ENCODE results near the gene ARHGAP10.
"Not testable (repeated sequence)": the region's sequence is repeated elsewhere in the genome, so short reads cannot be mapped to it uniquely, and the experiment has no call there.

The ARHGAP10 gene

DNA sequence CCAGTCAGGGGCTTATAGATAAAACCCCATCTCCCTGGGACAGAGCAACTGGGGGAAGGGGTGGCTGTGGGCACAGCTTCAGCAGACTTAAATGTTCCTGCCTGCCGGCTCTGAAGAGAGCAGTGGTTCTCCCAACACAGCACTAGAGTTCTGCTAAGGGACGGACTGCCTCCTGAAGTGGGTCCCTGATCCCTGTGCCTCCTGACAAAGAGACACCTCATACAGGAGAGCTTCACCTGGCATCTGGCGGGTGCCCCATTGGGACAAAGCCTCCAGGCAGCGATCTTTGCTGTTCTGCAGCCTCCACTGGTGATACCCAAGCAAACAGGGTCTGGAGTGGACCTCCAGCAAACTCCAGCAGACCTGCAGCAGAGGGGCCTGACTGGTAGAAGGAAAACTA lies 351.2 kb downstream of the ARHGAP10 start:
- not testable (repeated sequence) for H3K4me3 ChIP-seq (ENCODE audit: low read length); H3K9ac ChIP-seq (ENCODE audit: low read length); H3K9me3 ChIP-seq (ENCODE audit: control insufficient read depth, low read length); H3K36me3 ChIP-seq (ENCODE audit: control insufficient read depth, insufficient read depth, low read length); H3K4me1 ChIP-seq (ENCODE audit: control insufficient read depth, insufficient read depth, low read length); H3K27me3 ChIP-seq (ENCODE audit: control insufficient read depth, insufficient read depth, low read length)

DNA sequence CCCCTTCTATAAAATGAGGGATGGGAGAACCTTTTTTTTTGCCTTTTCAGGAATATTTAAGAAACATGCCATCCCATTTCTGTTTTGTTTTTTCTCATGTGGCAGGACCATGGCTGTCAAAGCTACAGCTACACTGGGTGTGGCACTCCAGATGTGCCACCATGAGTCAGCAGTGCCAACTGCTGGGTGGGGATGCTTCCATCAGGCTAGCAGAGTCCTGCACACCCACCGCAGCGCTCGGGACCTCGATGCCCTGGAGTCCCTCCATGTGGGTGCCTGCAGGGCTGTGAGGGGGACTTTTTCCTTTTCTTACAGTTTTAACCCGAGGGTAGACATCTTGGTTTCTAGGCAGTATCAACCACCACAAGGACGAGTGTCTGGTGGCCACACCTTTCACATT lies 357.7 kb downstream of the ARHGAP10 start:
- Histone ChIP-seq H3K9me3 (ENCODE audit: control insufficient read depth, low read length) (no peaks in the 10 kb centered on the region), H3K36me3 (ENCODE audit: control insufficient read depth, insufficient read depth, low read length) (no peaks in the 10 kb centered on the region), H3K4me3 (ENCODE audit: low read length) (no peak overlapping the region), H3K27me3 (ENCODE audit: control insufficient read depth, insufficient read depth, low read length) (no peaks in the 10 kb centered on the region), H3K9ac (ENCODE audit: low read length) (no peak overlapping the region), H3K4me1 (ENCODE audit: control insufficient read depth, insufficient read depth, low read length) (no peaks in the 10 kb centered on the region)

DNA sequence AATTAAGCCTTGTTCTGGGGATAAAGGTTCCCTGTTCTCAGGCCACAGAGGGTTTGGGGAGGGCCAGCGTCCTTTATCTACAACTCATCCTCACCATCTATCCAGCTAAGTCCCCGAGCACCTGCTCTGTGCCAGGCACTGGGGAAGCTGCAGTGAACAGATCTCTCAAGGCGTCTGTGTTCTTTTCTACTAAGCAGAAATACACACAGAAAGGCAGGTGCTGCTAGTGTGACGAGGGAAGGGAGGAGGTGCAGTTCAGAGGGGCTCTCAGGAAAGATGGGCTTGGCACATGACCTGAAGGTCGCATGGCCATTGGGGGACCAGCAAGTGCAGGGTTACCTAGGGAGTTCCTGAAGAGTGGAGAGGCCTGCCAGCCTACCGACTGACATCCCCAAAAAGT lies 358.1 kb downstream of the ARHGAP10 start:
- no peaks in the 10 kb centered on the region for H3K27me3 ChIP-seq (ENCODE audit: control insufficient read depth, insufficient read depth, low read length)
- H3K36me3 ChIP-seq (ENCODE audit: control insufficient read depth, insufficient read depth, low read length): no peaks in the 10 kb centered on the region
- H3K4me3 ChIP-seq (ENCODE audit: low read length): no peak overlapping the region
- H3K4me1 ChIP-seq (ENCODE audit: control insufficient read depth, insufficient read depth, low read length): no peaks in the 10 kb centered on the region
- no peak overlapping the region for H3K9ac ChIP-seq (ENCODE audit: low read length)
- no peaks in the 10 kb centered on the region for H3K9me3 ChIP-seq (ENCODE audit: control insufficient read depth, low read length)

DNA sequence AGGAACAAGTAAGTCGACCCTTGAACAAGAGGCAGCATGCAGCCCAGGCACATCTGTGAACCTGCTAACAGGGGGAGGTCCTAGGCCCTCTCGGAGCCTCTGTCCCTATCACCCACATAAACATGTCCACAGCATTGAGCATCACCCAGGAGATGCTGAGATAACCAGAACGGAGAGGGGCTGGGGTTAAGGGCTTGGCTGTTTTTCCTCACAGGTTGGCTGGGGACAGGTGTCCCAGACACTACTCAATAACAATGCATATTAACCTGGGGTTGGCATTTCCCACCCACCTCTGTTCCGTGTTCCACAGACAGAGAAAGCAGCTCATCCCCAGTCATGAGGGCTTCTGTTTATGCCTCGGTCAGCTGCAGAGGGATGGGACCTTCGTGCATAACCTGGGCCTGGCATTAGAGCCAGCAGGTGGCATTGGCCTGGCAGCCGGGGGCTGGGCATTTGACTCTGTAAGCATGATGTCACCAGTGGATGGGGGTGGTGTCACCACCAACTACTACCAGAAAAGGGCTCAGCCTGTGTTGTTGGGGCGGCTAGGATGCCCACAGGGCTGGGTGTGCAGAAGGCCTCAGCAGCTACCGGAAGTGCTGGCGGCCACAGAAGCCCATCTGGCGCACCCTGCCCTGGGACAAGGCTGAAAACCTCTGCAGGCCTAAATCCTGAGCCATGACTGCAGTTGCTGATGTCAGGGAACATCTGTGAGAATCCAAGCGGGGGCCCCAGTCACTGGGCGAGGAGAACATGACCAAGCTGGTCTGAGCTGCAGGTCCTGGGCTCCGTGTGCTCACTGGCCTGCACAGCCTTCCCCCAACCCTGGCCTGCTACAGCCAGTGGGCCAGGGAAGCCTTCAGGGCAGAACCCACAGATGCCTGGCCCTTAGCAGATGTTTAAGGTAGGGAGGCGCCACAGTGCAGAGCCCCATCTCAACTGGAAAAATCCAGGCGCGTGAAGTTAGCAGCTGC lies 358.9 kb downstream of the ARHGAP10 start:
- no peaks in the 10 kb centered on the region for H3K27me3 ChIP-seq (ENCODE audit: control insufficient read depth, insufficient read depth, low read length)
- no peaks in the 10 kb centered on the region for H3K4me1 ChIP-seq (ENCODE audit: control insufficient read depth, insufficient read depth, low read length)
- H3K9me3 ChIP-seq (ENCODE audit: control insufficient read depth, low read length): no peaks in the 10 kb centered on the region
- no peaks in the 10 kb centered on the region for H3K36me3 ChIP-seq (ENCODE audit: control insufficient read depth, insufficient read depth, low read length)
- H3K4me3 ChIP-seq (ENCODE audit: low read length): no peak overlapping the region
- no peak overlapping the region for H3K9ac ChIP-seq (ENCODE audit: low read length)

DNA sequence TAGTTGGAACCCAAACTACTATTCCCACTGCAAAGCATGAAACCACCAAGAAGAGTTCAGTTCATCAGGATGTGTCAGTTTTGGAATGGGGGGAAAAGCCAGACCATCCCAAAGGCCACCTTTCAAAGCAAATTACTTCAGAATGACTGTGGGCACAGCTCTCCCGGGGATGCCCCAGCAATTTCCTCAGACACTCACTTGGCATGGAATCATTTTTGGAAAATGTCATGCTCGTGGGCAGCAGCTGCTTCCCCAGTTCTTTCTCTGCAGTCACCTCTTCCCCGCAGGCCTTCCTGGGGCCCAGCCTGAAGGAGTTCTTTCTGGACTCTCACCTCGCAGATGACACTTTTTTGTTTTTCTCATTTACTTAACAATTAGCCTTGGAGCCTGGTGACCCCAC lies 360.0 kb downstream of the ARHGAP10 start:
- no peaks in the 10 kb centered on the region for H3K27me3 ChIP-seq (ENCODE audit: control insufficient read depth, insufficient read depth, low read length)
- no peak overlapping the region for H3K9ac ChIP-seq (ENCODE audit: low read length)
- H3K4me3 ChIP-seq (ENCODE audit: low read length): no peak overlapping the region
- no peaks in the 10 kb centered on the region for H3K4me1 ChIP-seq (ENCODE audit: control insufficient read depth, insufficient read depth, low read length)
- no peaks in the 10 kb centered on the region for H3K9me3 ChIP-seq (ENCODE audit: control insufficient read depth, low read length)
- no peaks in the 10 kb centered on the region for H3K36me3 ChIP-seq (ENCODE audit: control insufficient read depth, insufficient read depth, low read length)

DNA sequence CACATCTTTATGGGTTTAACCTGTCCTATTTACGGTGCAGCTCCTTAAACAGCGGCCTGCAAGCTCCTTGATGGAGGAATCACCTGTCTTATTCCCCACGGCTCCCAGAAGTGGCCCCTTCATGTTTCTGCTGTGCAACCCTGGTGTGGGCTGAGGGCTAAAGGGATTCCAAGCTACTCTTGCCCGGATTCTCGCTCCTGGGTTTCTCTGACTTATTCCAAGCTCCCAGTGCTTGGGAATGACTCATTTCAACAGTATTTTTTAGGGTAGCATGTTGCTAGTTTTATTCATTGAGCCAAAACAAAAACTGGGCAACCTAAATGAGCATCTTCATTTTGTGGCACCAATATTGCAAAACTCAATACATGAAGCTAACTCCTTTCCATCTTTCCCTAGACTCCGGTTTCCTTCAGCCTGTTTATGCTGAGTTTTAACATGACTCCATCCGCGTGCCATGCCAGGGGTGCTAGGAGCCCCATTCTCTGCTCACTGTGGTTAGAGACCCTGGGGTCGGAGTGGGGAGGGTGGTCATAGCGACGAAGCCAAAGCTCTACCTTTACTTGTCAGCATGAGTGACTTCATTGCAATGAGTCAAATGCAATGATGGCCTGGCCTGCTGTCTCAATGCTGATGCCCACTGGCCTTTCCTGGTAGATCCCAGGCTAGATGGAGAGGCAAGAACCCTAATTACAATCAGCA lies 360.6 kb downstream of the ARHGAP10 start:
- no peaks in the 10 kb centered on the region for H3K9me3 ChIP-seq (ENCODE audit: control insufficient read depth, low read length)
- no peaks in the 10 kb centered on the region for H3K36me3 ChIP-seq (ENCODE audit: control insufficient read depth, insufficient read depth, low read length)
- no peaks in the 10 kb centered on the region for H3K27me3 ChIP-seq (ENCODE audit: control insufficient read depth, insufficient read depth, low read length)
- H3K4me1 ChIP-seq (ENCODE audit: control insufficient read depth, insufficient read depth, low read length): no peaks in the 10 kb centered on the region
- H3K4me3 ChIP-seq (ENCODE audit: low read length): no peak overlapping the region
- H3K9ac ChIP-seq (ENCODE audit: low read length): no peak overlapping the region

DNA sequence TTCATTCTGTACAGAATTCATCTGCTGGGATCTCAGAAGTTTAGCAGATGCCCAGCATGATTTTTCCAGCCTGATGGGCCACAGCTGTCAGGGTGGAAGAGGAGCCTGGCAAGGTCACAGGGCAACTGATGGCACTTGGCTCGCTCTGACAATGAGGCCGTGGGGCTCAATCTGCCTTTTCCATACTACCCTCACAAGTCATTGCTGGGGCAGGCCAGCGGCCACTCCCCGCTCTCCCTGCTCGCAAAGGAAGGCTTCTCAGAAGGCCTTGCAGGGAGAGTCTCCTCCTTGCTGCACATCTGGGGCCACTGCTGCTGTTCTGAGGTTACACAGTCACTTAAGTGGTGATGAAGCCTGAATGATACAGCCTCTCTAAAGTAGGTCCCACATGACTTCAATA lies 361.2 kb downstream of the ARHGAP10 start:
- H3K9ac ChIP-seq (ENCODE audit: low read length): no peak overlapping the region
- no peaks in the 10 kb centered on the region for H3K9me3 ChIP-seq (ENCODE audit: control insufficient read depth, low read length)
- no peaks in the 10 kb centered on the region for H3K4me1 ChIP-seq (ENCODE audit: control insufficient read depth, insufficient read depth, low read length)
- no peak overlapping the region for H3K4me3 ChIP-seq (ENCODE audit: low read length)
- H3K27me3 ChIP-seq (ENCODE audit: control insufficient read depth, insufficient read depth, low read length): no peaks in the 10 kb centered on the region
- H3K36me3 ChIP-seq (ENCODE audit: control insufficient read depth, insufficient read depth, low read length): peaks cover under 1% of the 10 kb centered on the region

DNA sequence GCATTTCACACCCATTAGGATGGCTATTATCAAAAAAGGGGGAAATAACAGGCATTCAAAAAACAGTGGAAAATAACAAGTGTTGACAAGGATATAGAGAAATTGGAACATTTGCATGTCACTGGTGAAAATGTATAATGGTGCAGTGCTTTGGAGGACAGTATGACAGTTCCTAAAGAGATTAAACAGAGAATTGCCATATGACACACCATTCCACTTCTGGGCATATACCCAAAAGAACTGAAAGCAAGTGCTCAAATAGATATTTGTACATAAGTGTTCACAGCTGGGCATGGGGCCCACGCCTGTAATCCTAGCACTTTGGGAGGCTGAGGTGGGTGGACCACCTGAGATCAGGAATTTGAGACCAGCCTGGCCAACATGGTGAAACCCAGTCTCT lies 362.3 kb downstream of the ARHGAP10 start:
- H3K9me3 ChIP-seq (ENCODE audit: control insufficient read depth, low read length): no peaks in the 10 kb centered on the region

DNA sequence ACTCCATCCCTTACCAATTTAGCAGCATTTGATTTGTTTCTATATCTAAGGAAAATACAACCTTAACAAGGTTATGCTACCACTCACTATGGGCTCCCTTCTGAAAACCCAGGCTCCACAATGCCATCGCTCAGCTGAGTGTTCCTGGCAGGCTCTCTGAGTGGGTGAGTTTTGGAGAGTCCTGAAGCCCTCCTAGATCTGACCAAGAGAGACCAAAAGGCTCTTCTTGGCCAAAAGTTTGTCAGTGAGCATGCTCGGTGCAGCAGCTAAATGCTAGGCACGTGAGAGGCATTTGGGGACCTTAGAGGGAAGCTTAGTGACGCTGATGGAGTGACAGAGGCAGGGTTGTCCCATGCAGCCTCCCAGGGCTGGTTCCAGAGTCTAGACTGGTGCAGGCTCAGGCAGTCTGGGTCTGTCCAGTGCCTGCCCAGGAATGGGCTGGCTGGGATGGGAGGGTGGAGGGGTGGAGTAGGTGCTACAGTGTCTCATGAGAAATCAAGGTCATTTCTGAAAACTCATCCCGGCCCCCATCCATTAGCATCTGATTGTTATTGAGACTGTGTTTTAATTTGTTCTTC lies 363.5 kb downstream of the ARHGAP10 start:
- Histone ChIP-seq H3K9ac (ENCODE audit: low read length) (no peak overlapping the region), H3K4me3 (ENCODE audit: low read length) (no peak overlapping the region), H3K9me3 (ENCODE audit: control insufficient read depth, low read length) (no peaks in the 10 kb centered on the region), H3K36me3 (ENCODE audit: control insufficient read depth, insufficient read depth, low read length) (peaks cover 3% of the 10 kb centered on the region), H3K27me3 (ENCODE audit: control insufficient read depth, insufficient read depth, low read length) (no peaks in the 10 kb centered on the region), H3K4me1 (ENCODE audit: control insufficient read depth, insufficient read depth, low read length) (no peaks in the 10 kb centered on the region)

More for the DNA sequence above, 362.3 kb downstream of the ARHGAP10 start:
- Histone ChIP-seq H3K4me1 (ENCODE audit: control insufficient read depth, insufficient read depth, low read length) (no peaks in the 10 kb centered on the region), H3K9ac (ENCODE audit: low read length) (no peak overlapping the region), H3K27me3 (ENCODE audit: control insufficient read depth, insufficient read depth, low read length) (no peaks in the 10 kb centered on the region), H3K4me3 (ENCODE audit: low read length) (no peak overlapping the region), H3K36me3 (ENCODE audit: control insufficient read depth, insufficient read depth, low read length) (peaks cover 3% of the 10 kb centered on the region)

DNA sequence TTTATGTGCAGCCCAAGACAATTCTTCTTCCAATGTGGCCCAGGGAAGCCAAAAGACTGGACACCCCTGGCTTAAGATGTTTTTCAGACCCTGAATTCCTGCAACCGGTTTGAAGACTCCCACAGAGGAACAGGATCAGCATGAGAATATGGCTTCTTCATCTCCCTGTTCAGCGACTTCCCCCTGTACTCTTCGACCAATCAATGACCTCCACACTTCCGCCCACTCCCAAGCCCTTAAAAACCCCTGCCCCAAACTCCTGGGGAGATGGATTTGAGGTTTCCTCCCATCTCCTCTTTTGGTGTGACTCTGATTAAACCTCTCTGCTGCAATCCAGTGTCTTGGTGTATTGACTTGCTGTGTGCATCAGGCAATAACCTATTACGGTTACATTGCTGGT lies 365.9 kb downstream of the ARHGAP10 start:
- Histone ChIP-seq H3K27me3 (ENCODE audit: control insufficient read depth, insufficient read depth, low read length) (no peaks in the 10 kb centered on the region), H3K9me3 (ENCODE audit: control insufficient read depth, low read length) (no peaks in the 10 kb centered on the region), H3K9ac (ENCODE audit: low read length) (no peak overlapping the region), H3K36me3 (ENCODE audit: control insufficient read depth, insufficient read depth, low read length) (peaks cover 3% of the 10 kb centered on the region), H3K4me1 (ENCODE audit: control insufficient read depth, insufficient read depth, low read length) (no peaks in the 10 kb centered on the region), H3K4me3 (ENCODE audit: low read length) (no peak overlapping the region)

DNA sequence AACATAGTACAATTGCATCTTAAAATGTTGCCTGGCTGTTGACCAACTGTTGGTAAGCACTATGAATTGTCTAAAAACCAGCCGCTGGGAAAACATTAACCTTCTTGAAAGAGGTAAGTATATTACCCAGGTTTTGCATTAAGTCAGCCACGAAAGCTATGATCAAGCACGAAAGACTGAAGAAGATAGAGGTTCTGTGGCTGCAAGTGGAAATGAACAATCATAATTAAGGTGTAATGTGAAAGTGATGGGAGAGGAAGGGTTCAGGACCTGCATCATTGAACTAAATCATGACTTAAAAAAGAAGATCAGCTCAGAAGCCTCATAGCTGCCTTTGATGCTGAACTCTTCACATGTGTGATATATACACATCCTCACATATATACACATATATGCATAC lies 369.3 kb downstream of the ARHGAP10 start:
- Histone ChIP-seq H3K4me1 (ENCODE audit: control insufficient read depth, insufficient read depth, low read length) (no peaks in the 10 kb centered on the region), H3K9ac (ENCODE audit: low read length) (no peak overlapping the region), H3K9me3 (ENCODE audit: control insufficient read depth, low read length) (no peaks in the 10 kb centered on the region), H3K36me3 (ENCODE audit: control insufficient read depth, insufficient read depth, low read length) (peaks cover 3% of the 10 kb centered on the region), H3K27me3 (ENCODE audit: control insufficient read depth, insufficient read depth, low read length) (no peaks in the 10 kb centered on the region), H3K4me3 (ENCODE audit: low read length) (no peak overlapping the region)

DNA sequence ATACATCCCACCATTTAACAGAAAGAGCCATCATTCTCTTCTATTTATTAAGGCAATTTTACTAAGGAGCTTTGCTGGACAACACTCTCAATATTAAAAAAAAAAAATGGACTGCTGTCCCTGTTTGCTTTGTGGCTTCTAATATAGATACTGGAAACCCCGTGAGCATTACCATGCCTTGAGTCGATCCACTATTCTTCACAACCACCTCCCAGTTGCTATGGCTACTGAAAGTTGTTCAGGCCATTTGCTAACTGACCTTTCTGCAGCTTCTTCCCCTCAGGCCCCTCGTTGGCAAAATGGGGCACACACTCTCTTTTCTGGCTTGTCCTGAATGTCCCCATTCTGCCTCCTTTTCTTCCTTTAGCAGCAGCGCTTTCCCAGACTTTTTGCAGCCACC lies 369.9 kb downstream of the ARHGAP10 start:
- no peaks in the 10 kb centered on the region for H3K9me3 ChIP-seq (ENCODE audit: control insufficient read depth, low read length)
- no peaks in the 10 kb centered on the region for H3K4me1 ChIP-seq (ENCODE audit: control insufficient read depth, insufficient read depth, low read length)
- no peaks in the 10 kb centered on the region for H3K27me3 ChIP-seq (ENCODE audit: control insufficient read depth, insufficient read depth, low read length)
- peaks cover 3% of the 10 kb centered on the region for H3K36me3 ChIP-seq (ENCODE audit: control insufficient read depth, insufficient read depth, low read length)
- H3K9ac ChIP-seq (ENCODE audit: low read length): no peak overlapping the region
- H3K4me3 ChIP-seq (ENCODE audit: low read length): no peak overlapping the region
